GM19351 (cell line): ENCODE measurements around the gene ZNF157.

Experiments
- ATAC-seq: cut with Tn5 transposase; IDR thresholded peaks from one replicate; pipeline ENCODE4 v1.9.1; 2021; ENCODE audit warnings: mild to moderate bottlenecking, moderate library complexity; ENCODE audit not compliant: unreplicated experiment

Gene ZNF157

GRCh38 chrX:47446431-47446830 lies 76.1 kb downstream of the ZNF157 start:
- ATAC-seq = no peak

- no peak for ATAC-seq
These were observed 76.6 kb downstream of the ZNF157 start for GRCh38 chrX:47446971-47447370.

- no peak for ATAC-seq
These were observed 77.2 kb downstream of the ZNF157 start for GRCh38 chrX:47447607-47448006.

- ATAC-seq = no peak
These were observed 77.9 kb downstream of the ZNF157 start for GRCh38 chrX:47448165-47448806.

GRCh38 chrX:47452112-47452511 lies 81.7 kb downstream of the ZNF157 start:
- no peak for ATAC-seq

GRCh38 chrX:47456080-47456479 lies 85.7 kb downstream of the ZNF157 start:
- no peak for ATAC-seq

- no peak for ATAC-seq
These were observed 88.2 kb downstream of the ZNF157 start for GRCh38 chrX:47458528-47458927.

GRCh38 chrX:47460561-47460960 lies 90.2 kb downstream of the ZNF157 start:
- no peak for ATAC-seq
